Embryonic facial prominence (tissue), 1 donor: Measurements from ENCODE around the gene MYOCD.

Experiments
- DNase-seq: peaks from one replicate; pipeline ENCODE4 v3.0.0-alpha.2; 2016; ENCODE audit errors: extremely low spot score

Gene MYOCD

GRCh38 chr17:12712941-12713340, 47.3 kb downstream of the MYOCD start:
- no peak for DNase-seq

- DNase-seq = no peak
Observed at GRCh38 chr17:12719948-12720347, 54.3 kb downstream of the MYOCD start.

GRCh38 chr17:12721581-12721980, 55.9 kb downstream of the MYOCD start:
- no peak for DNase-seq

- DNase-seq = no peak
Observed at GRCh38 chr17:12722282-12722681, 56.6 kb downstream of the MYOCD start.

- no peak for DNase-seq
Observed at GRCh38 chr17:12726131-12726530, 60.4 kb downstream of the MYOCD start.

- DNase-seq = no peak
Observed at GRCh38 chr17:12727076-12727760, 61.5 kb downstream of the MYOCD start.

GRCh38 chr17:12727881-12728280, 62.2 kb downstream of the MYOCD start:
- DNase-seq = no peak

GRCh38 chr17:12729086-12729485, 63.4 kb downstream of the MYOCD start:
- no peak for DNase-seq

GRCh38 chr17:12730421-12730820, 64.7 kb downstream of the MYOCD start:
- no peak for DNase-seq

- DNase-seq = no peak
Observed at GRCh38 chr17:12730931-12731521, 65.3 kb downstream of the MYOCD start.

GRCh38 chr17:12731839-12732238, 66.1 kb downstream of the MYOCD start:
- DNase-seq = no peak

GRCh38 chr17:12732366-12732765, 66.7 kb downstream of the MYOCD start:
- no peak for DNase-seq

- DNase-seq = no peak
Observed at GRCh38 chr17:12734926-12735325, 69.2 kb downstream of the MYOCD start.

GRCh38 chr17:12735517-12735916, 69.8 kb downstream of the MYOCD start:
- no peak for DNase-seq

- DNase-seq = no peak
Observed at GRCh38 chr17:12736526-12736925, 70.8 kb downstream of the MYOCD start.

GRCh38 chr17:12737740-12738469, 72.2 kb downstream of the MYOCD start:
- no peak for DNase-seq

- DNase-seq = no peak
Observed at GRCh38 chr17:12738624-12739023, 72.9 kb downstream of the MYOCD start.

GRCh38 chr17:12739500-12739899, 73.8 kb downstream of the MYOCD start:
- no peak for DNase-seq

GRCh38 chr17:12743046-12743445, 77.4 kb downstream of the MYOCD start:
- DNase-seq = no peak

- no peak for DNase-seq
Observed at GRCh38 chr17:12744298-12744697, 78.6 kb downstream of the MYOCD start.

GRCh38 chr17:12744786-12745185, 79.1 kb downstream of the MYOCD start:
- DNase-seq = no peak

GRCh38 chr17:12745486-12745885, 79.8 kb downstream of the MYOCD start:
- DNase-seq = no peak

- no peak for DNase-seq
Observed at GRCh38 chr17:12756786-12757185, 91.1 kb downstream of the MYOCD start.
